ENCODE data around the gene PI16. TPM values are rescaled to one million over a fixed set of nuclear protein-coding genes. Genes with fewer than 3 reads are reported as not detected.

The PI16 gene
- total and polyA plus RNA-seq, 2 of the 13 experiments (the other 11 are each of a cell fraction or from before 2014, with no cell fraction given) = not detected

DNA sequence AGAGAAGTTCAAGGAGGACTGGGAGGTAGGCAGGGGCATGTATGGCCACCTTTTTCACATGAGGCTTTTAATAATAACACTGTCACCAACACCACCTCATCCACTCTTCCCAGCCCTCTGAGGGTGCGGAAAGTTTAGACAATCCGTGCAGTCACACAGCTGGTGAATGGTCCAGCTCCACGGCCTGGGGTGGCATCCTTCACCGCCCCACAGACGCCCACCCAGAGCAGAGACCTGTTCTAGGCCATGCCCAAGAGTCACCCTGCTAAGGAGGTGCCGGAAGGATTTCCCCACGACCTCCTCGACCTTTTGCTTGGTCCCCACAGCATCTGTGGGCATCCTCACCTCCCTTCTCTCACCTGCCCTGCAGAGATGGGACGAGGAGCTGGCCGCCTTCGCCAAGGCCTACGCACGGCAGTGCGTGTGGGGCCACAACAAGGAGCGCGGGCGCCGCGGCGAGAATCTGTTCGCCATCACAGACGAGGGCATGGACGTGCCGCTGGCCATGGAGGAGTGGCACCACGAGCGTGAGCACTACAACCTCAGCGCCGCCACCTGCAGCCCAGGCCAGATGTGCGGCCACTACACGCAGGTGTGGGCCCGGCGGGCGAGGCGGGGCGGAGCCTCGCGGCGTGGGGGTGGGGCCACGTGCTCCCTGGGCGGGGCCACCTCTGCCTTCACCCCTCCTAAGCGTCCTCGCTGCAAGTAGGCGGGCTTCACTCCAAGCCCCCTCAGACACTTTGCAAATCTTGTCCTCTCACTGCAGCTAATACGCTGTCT lies 4.4 kb downstream of the PI16 start (continued):
- TF ChIP-seq, protein P1, sequence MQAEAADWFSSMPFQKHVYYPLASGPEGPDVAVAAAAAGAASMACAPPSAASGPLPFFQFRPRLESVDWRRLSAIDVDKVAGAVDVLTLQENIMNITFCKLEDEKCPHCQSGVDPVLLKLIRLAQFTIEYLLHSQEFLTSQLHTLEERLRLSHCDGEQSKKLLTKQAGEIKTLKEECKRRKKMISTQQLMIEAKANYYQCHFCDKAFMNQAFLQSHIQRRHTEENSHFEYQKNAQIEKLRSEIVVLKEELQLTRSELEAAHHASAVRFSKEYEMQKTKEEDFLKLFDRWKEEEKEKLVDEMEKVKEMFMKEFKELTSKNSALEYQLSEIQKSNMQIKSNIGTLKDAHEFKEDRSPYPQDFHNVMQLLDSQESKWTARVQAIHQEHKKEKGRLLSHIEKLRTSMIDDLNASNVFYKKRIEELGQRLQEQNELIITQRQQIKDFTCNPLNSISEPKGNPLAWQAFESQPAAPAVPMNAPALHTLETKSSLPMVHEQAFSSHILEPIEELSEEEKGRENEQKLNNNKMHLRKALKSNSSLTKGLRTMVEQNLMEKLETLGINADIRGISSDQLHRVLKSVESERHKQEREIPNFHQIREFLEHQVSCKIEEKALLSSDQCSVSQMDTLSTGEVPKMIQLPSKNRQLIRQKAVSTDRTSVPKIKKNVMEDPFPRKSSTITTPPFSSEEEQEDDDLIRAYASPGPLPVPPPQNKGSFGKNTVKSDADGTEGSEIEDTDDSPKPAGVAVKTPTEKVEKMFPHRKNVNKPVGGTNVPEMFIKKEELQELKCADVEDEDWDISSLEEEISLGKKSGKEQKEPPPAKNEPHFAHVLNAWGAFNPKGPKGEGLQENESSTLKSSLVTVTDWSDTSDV (CRISPR knock-in tag; IDR thresholded peaks at IDR 0.05) = no peak
- TF ChIP-seq ZNF530 (CRISPR knock-in tag; IDR thresholded peaks at IDR 0.05; ENCODE audit: low read depth) = no peak
- TF ChIP-seq, protein P2, sequence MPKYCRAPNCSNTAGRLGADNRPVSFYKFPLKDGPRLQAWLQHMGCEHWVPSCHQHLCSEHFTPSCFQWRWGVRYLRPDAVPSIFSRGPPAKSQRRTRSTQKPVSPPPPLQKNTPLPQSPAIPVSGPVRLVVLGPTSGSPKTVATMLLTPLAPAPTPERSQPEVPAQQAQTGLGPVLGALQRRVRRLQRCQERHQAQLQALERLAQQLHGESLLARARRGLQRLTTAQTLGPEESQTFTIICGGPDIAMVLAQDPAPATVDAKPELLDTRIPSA (CRISPR knock-in tag; IDR thresholded peaks at IDR 0.05; ENCODE audit: borderline replicate concordance) = no peak

DNA sequence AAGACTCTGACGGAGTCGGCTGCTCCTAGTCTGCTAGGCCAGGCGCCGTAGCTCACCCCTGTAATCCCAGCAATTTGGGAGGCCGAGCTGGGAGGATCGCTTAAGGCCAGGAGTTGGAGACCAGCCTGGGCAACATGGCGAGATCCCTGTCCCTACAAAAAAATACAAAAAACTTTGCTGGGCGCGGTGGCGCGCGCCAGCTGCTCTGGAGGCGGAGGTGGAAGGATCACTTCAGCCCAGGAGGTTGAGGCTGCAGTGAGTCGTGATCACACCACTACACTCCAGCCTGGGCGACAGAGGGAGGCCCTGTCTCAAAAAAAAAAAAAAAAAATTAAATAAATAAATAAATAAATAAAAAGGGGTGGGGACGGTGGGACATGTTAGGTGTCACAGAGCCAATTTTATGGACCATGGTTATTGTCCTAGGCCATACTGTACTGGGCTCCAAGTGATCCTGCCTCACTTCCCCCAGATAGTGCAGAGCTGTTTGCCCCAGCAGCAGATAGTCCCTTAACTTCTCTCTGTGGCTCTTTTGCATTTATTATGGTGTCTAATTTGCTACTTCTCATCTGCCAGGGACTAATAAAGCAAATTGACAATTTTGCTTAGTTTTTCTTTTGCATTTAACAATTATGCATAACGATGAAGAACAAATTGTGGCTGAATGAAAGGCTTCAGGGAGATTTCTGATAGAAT lies 5.2 kb downstream of the PI16 start:
- BruUV-seq (replicated peaks) = no TSS peak
- POLR2A ChIA-PET = no interaction called here
- Histone ChIP-seq H3K79me2 (ENCODE audit: insufficient read depth, low read length) (no peaks in the 10 kb centered on the region), H3K9ac (ENCODE audit: insufficient read depth, low read depth, low read length) (no peak overlapping the region), H3K4me2 (ENCODE audit: low read depth, low read length) (no peak overlapping the region), H2AFZ (ENCODE audit: low read length) (no peak overlapping the region), H3K27me3 (ENCODE audit: control insufficient read depth in 1 of 2, insufficient read depth in 2 of 2, low read length in 2 of 2) (peaks cover 12 to 47% of the 10 kb centered on the region in 2 experiments; a peak in 3 of 5 replicates), H3K36me3 (replicated peaks in 1 of 2; ENCODE audit: control insufficient read depth in 1 of 2, insufficient read depth in 2 of 2, low read length in 2 of 2) (no peaks in the 10 kb centered on the region), H3K4me3 (replicated peaks in 1 of 3; ENCODE audit: insufficient read depth in 1 of 3, low read depth in 2 of 3, low read length in 3 of 3) (no peak overlapping the region), H3K9me3 (ENCODE audit: low read length) (no peaks in the 10 kb centered on the region), H3K27ac (ENCODE audit: extremely low read length, insufficient read depth, low read length) (no peak overlapping the region), H3K4me1 (ENCODE audit: insufficient read depth, low read length) (peaks cover 8% of the 10 kb centered on the region; the same call in 1 of the 2 replicates), H4K20me1 (ENCODE audit: insufficient read depth, low read length) (no peaks in the 10 kb centered on the region)
- in situ Hi-C loops (cut with HindIII; ENCODE audit: extremely low pct_ligation_motif_present, low pct_unique_long_range_greater_than_20kb) = no loop called here
- 73% methylated on average over 17 of the region's 17 CpGs for WGBS (ENCODE audit: low lambda C conversion rate)
- ATAC-seq (no peak), DNase-seq (ENCODE audit: low spot score) (no peak), FAIRE-seq (no peak)
- intact Hi-C loops (cut with micrococcal nuclease; ENCODE audit: unreplicated experiment) = no loop called here
- CTCF ChIA-PET (ENCODE audit: low intra/inter-chr PET ratio, low total read pairs) = no interaction called here
- TF ChIP-seq, protein P3, sequence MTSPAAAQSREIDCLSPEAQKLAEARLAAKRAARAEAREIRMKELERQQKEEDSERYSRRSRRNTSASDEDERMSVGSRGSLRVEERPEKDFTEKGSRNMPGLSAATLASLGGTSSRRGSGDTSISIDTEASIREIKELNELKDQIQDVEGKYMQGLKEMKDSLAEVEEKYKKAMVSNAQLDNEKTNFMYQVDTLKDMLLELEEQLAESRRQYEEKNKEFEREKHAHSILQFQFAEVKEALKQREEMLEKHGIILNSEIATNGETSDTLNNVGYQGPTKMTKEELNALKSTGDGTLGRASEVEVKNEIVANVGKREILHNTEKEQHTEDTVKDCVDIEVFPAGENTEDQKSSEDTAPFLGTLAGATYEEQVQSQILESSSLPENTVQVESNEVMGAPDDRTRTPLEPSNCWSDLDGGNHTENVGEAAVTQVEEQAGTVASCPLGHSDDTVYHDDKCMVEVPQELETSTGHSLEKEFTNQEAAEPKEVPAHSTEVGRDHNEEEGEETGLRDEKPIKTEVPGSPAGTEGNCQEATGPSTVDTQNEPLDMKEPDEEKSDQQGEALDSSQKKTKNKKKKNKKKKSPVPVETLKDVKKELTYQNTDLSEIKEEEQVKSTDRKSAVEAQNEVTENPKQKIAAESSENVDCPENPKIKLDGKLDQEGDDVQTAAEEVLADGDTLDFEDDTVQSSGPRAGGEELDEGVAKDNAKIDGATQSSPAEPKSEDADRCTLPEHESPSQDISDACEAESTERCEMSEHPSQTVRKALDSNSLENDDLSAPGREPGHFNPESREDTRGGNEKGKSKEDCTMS (CRISPR knock-in tag; conservative IDR thresholded peaks at IDR 0.05) = no peak
- TF ChIP-seq ZNF883 (CRISPR knock-in tag; IDR thresholded peaks at IDR 0.05; ENCODE audit: not compliant biosample characterization) (no peak), ONECUT2 (CRISPR knock-in tag; IDR thresholded peaks at IDR 0.05) (no peak), TEAD3 (CRISPR knock-in tag; optimal IDR thresholded peaks at IDR 0.05; ENCODE audit: borderline replicate concordance) (no peak), TCF12 (IDR thresholded peaks at IDR 0.05) (no peak), TCF12 (CRISPR knock-in tag; IDR thresholded peaks at IDR 0.05) (no peak), ZEB1 (IDR thresholded peaks at IDR 0.05; ENCODE audit: insufficient replicate concordance, low read depth) (no peak)

All from HepG2 (cell line).